NCI-H1092 (cell line): ENCODE data around the gene ACKR2.
"Not testable (repeated sequence)": the region's sequence is repeated elsewhere in the genome, so short reads cannot be mapped to it uniquely, and the experiment has no call there.

ENCODE experiments used
- DNase-seq: peaks from one replicate; lab custom pipeline; 2025; lab: John Stamatoyannopoulos, UW

The ACKR2 gene

DNA sequence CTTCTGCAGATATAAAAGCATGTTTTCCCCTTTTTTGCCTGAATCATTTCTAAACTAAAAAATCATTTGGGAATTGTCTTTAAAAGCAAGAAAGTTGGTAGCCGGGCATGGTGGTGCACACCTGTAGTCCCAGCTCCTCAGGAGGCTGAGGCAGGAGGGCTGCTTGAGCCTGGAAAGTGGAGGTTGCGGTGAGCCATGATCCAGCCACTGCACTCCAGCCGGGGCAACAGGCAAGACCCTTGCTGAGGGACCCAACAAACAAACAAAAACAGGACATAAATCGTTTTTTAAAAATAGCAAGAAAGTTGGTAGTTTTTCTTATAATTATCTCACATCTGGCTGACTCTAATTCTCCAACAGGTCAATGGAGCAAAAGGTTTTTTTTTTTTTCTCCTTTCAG lies 7.5 kb upstream of the ACKR2 start:
- no peak for DNase-seq

DNA sequence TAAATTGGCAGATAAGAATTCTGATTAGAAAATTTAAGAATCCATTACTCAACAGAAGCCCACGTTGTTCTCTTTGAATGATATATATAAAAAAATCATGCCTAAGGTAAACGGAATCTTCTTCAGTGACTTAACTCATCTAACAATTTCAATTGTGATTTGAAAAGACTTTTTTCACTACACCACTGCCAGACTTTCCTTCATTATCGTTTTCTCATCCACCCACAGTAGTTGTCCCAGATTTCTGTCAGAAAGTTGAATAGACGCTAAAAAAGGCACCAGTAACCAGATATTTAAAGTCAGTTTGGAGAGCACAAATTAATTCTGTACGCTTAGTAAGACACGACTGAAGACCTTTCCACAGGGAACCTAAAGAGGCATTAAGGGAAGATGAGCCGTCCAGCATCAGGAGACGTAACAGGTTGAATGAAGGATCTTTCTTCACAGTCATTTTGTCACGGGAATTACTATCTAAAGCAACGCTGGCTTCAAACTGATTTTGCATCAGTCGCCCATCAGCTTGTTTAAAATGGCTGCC lies 6.3 kb upstream of the ACKR2 start:
- no peak for DNase-seq

GRCh38 chr3:42803414-42804105 lies 5.7 kb upstream of the ACKR2 start:
- no peak for DNase-seq

GRCh38 chr3:42804106-42804830 lies 5.0 kb upstream of the ACKR2 start, which contains the start of gene HIGD1A:
TSS of gene HIGD1A (minus strand) at chr3:42804490. CDS start at chr3:42794253, 10,237 bp downstream.
- DNase-seq = peak; percentile 91

- DNase-seq = no peak
Measured at GRCh38 chr3:42804831-42805132, 4.5 kb upstream of the ACKR2 start.

DNA sequence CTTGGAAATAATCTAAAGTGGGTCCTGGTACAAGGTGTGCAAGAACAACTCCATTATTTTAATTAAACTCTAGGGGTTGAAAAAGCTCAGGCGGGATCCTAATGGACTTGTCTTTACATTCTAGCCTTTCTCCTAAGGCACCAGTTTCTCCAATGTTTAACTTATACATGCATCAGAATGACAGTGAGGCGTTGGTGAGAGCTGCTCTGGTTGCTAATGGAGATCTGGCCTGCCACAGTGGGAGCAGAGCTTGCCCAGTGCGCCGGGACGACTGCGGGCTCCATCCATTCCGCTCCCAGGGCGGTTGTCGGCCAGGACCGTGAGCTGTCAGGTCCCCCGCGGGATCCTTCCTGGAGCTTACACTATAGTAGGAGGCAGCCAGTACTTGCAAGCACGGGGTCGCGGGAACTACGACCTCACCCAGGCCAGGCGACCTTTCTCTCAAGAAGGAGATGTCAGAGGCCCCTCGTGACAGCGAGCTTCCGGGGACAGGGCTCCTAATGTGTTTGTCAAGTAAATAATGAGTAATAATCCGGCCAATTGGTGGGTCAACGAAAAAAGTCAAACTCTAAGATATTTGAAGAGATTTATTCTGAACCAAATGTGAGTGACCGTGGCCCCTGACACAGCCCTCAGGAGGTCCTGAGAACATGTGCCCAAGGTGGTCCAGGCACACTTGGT lies 4.0 kb upstream of the ACKR2 start:
- DNase-seq = no peak

DNA sequence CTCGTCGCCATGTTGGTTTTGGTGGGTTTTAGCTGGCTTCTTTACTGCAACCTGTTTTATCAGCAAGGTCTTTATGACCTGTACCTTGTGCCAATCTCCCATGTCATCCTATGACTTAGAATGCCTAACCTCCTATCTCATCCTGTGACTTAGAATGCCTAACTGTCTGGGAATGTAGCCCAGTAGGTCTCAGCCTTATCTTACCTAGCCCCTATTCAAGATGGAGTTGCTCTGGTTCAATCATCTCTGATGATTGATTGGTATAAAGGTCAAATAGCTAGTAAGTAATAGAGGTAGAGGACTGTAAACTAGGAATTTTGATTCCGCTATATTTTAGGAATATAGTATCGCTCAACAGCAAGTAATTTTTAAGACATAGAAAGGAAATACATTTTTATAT lies 1.3 kb upstream of the ACKR2 start:
- no peak for DNase-seq

GRCh38 chr3:42810706-42811105 lies 1.5 kb downstream of the ACKR2 start:
- DNase-seq = not testable (repeated sequence)

- DNase-seq = not testable (repeated sequence)
Measured at GRCh38 chr3:42811118-42811883, 2.1 kb downstream of the ACKR2 start.

DNA sequence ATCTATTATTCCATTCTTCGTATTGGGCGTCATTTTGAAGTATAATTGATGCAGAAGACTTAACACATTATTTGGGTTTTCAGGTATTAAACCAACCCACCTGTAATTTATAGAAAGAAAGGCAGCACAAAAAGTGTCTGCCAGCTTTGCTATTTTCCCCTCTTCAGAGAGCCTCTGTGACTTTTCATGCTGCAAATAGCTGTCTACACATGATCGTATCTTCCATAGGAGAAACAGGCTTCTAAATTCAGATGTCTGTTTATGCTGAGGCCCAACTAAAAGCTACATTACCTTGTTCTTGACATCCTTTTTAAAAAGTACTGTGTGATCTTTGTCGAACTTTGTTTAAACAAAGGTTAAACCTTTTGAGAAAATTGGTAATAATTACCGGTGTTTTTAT lies 5.0 kb downstream of the ACKR2 start:
- no peak for DNase-seq

GRCh38 chr3:42814914-42815507 lies 5.8 kb downstream of the ACKR2 start:
- DNase-seq = no peak

DNA sequence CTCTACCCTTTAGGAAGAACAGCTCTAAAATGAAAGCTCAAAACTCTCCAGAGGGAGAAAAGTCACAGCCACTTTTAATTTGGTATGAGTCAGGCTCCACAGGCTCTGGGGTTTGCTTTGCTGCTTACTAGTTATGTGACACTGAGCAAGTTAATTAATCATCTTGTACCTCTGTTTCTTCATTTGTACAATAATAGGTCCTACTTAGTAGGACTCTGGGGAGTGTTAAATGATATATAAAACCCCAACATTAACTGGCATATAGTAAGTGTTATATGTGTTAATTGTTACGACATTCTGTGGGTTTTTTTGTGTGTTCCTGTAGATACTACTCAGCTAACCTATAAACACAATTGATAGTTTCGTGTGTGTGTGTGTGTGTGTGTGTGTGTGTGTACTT lies 6.6 kb downstream of the ACKR2 start:
- DNase-seq = no peak

DNA sequence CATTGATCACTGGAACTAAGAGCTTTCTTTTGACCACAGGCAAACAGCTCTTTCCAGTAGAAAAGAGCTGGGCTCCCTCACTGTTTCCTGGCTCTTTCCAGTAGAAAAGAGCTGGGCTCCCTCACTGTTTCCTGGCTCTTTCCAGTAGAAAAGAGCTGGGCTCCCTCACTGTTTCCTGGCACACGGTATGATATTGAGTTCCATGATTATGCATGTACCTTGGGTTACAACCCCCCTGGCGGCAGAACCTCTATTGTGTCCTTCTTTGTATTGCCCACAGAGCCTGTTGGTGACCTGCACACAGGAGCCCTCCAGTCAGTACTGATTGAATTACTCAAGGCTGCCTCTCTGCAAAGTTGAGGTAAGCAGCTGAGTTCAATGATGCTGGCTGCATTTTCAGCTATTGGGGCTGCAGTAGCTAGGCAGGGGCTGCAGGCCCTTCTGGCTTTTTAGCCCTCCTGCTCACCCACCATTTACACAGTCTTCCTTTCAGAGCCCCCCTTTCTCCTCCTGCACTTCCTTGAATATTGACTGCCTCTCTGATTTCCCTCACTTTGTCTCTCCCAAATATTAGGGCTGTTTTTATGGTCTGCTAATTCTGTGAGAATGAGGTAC lies 10.2 kb downstream of the ACKR2 start:
- peak; percentile 84 for DNase-seq

GRCh38 chr3:42820746-42821051 lies 11.5 kb downstream of the ACKR2 start:
- DNase-seq = no peak

GRCh38 chr3:42822828-42823227 lies 13.6 kb downstream of the ACKR2 start:
- DNase-seq = no peak

- DNase-seq = no peak
Measured at GRCh38 chr3:42823351-42823750, 14.1 kb downstream of the ACKR2 start.

DNA sequence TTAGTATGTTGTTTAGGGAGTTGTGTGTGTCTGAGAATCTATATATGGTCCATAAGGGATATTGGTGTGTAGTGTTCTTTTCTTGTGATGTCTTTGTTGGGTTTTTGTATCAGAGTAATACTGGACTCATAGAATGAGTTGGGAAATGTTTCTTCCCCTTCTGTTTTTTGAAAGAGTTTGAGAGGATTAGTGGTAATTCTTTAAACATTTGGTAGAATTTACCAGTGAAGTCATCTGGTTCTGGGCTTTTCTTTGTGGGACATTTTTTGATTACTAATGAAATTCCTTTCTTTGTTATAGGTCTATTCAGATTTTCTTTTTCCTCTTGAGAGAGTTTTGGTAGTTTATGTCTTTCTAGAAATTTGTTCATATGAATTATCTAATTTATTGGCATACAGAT lies 16.9 kb downstream of the ACKR2 start:
- no peak for DNase-seq

GRCh38 chr3:42827023-42827422 lies 17.8 kb downstream of the ACKR2 start:
- DNase-seq = no peak

DNA sequence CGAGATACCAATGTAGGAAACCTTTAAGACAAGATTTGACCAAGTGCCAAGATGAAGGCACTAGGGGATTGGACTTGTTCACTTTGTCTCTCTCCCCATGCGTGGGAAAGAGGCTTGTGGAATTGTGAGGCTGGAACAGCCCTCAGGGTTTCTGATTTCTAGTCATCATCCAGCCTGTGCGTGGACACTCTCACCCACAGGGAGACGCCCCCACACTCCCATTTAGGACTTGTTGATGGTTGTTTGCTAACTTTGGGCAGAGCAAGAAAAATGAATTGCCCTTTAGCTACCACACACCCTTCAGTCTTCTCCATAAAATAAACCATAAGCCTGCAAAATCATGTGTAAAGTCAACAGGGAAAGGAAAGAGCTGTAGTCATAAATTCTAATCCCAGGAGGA lies 18.4 kb downstream of the ACKR2 start:
- DNase-seq = no peak

DNA sequence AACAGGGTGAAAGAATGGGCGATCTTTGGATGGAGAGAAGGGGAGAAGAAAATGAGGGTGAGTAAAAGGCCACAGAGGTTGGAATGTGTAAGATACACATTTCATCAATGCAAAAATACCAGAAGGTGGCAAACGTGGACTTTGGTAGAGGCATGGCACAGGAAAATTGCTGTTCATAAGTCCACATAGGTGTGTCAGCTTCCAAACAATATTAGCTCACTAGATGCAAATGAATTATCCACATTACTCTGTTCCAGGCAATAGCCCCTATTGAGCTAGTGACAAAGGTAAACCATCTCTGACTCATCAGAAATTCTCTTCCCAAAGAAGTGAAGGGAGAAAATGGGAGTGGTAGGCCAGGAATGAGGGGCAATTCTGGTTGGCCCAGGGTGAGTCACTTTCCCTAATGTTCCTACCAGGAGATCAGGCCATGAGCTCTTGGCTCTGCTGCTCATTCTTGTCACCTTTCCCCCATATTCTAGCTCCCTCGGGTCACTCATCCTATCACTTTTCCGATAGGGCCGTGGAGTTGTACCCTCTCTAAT lies 19.9 kb downstream of the ACKR2 start:
- DNase-seq = no peak
